MCF 10A (cell line): ENCODE results near the gene EXD3. TPM values are rescaled to one million over a fixed set of nuclear protein-coding genes. Genes with fewer than 3 reads are reported as not detected.
"Not testable (repeated sequence)": the region's sequence is repeated elsewhere in the genome, so short reads cannot be mapped to it uniquely, and the experiment has no call there.

Source experiments
- BruUV-seq: library from RNA; stranded (reverse); fragments of 400-500 nt; replicated peaks from 2 replicates; lab custom pipeline; 2021; lab: Mats Ljungman, UMichigan
- CTCF ChIA-PET: fragments of 300-600 bp; sonication (Branson Sonifier 250); formaldehyde crosslinking; extraction: SDS; loops from one replicate; lab custom pipeline; 2021; ENCODE audit warnings: antibody characterized with exemption, inconsistent platforms; lab: Yijun Ruan, JAX
- POLR2A ChIA-PET: fragments of 300-600, 350-650 bp; sonication (Branson Sonifier 250); formaldehyde crosslinking; extraction: SDS; loops from one replicate; lab custom pipeline; 2020; ENCODE audit warnings: antibody characterized with exemption, inconsistent platforms; lab: Yijun Ruan, JAX
- DNase-seq: peaks from one replicate; pipeline ENCODE4 v3.0.0-alpha.2; 2018; ENCODE audit not compliant: unreplicated experiment
- H3K27ac Mint-ChIP-seq: one replicate; pipeline ENCODE4 v1.8.0; 2022; ENCODE audit warnings: mild to moderate bottlenecking, low read depth, mixed read lengths; ENCODE audit not compliant: unreplicated experiment
- H3K27me3 Mint-ChIP-seq: one replicate; pipeline ENCODE4 v1.8.0; 2022; ENCODE audit warnings: mixed read lengths; ENCODE audit not compliant: insufficient read depth, unreplicated experiment
- H3K36me3 Mint-ChIP-seq: one replicate; pipeline ENCODE4 v1.8.0; 2022; ENCODE audit warnings: mild to moderate bottlenecking, moderate library complexity, mixed read lengths; ENCODE audit not compliant: insufficient read depth, unreplicated experiment
- H3K4me1 Mint-ChIP-seq: one replicate; pipeline ENCODE4 v1.8.0; 2022; ENCODE audit warnings: mixed read lengths; ENCODE audit not compliant: insufficient read depth, unreplicated experiment
- H3K4me3 Mint-ChIP-seq: one replicate; pipeline ENCODE4 v1.8.0; 2022; ENCODE audit warnings: mild to moderate bottlenecking, moderate library complexity, mixed read lengths; ENCODE audit not compliant: unreplicated experiment
- H3K9me3 Mint-ChIP-seq: one replicate; pipeline ENCODE4 v1.8.0; 2022; ENCODE audit warnings: mixed read lengths; ENCODE audit not compliant: unreplicated experiment
- CTCF ChIP-seq: fragments of 200-600 bp; IDR thresholded peaks from one replicate; pipeline ENCODE4 v1.8.0; 2022; ENCODE audit warnings: antibody characterized with exemption, mild to moderate bottlenecking; ENCODE audit not compliant: unreplicated experiment
- intact Hi-C: fragments of 100-400 bp; cut with micrococcal nuclease; formaldehyde crosslinking; loops from 2 replicates; pipeline ENCODE4 v1.14.1; 2022
- total RNA-seq: library from RNA; stranded (reverse); gene quantifications from 2 replicates; pipeline ENCODE4 v1.2.3, GENCODE V29; 2022

Gene EXD3
- total RNA-seq, 1 experiment from 2014 or later: 17.1 TPM

GRCh38 chr9:137336735-137337134 is 86.2 kb downstream of the EXD3 start:
- no peaks in the 10 kb centered on the region for H3K4me1 Mint-ChIP-seq
- H3K4me3 Mint-ChIP-seq: no peak overlapping the region
- no peak overlapping the region for H3K27ac Mint-ChIP-seq
- ChIA-PET POLR2A (no interaction called here), CTCF (interaction anchor here (0.6 to 0.9 kb wide), 3 partner anchors 59 to 168 kb away, joined by 3 read pairs; no protein-coding TSS in a partner anchor)
- intact Hi-C loops: no loop called here
- no peaks in the 10 kb centered on the region for H3K9me3 Mint-ChIP-seq
- no peaks in the 10 kb centered on the region for H3K27me3 Mint-ChIP-seq
- DNase-seq: no peak
- TF ChIP-seq CTCF: no peak
- BruUV-seq: no TSS peak
- H3K36me3 Mint-ChIP-seq: no peaks in the 10 kb centered on the region

GRCh38 chr9:137333016-137333671 is 89.8 kb downstream of the EXD3 start:
- Mint-ChIP-seq H3K4me1 (no peaks in the 10 kb centered on the region), H3K4me3 (no peak overlapping the region), H3K9me3 (no peaks in the 10 kb centered on the region), H3K27ac (no peak overlapping the region), H3K36me3 (peaks cover 8% of the 10 kb centered on the region), H3K27me3 (no peaks in the 10 kb centered on the region)
- POLR2A ChIA-PET: no interaction called here
- no TSS peak for BruUV-seq
- CTCF ChIA-PET: no interaction called here
- intact Hi-C loops: no loop called here
- TF ChIP-seq CTCF: no peak
- no peak for DNase-seq

- H3K27me3 Mint-ChIP-seq: no peaks in the 10 kb centered on the region
- H3K4me1 Mint-ChIP-seq: no peaks in the 10 kb centered on the region
- no peak for DNase-seq
- no peak overlapping the region for H3K4me3 Mint-ChIP-seq
- ChIA-PET CTCF (no interaction called here), POLR2A (no interaction called here)
- TF ChIP-seq CTCF: no peak
- no peaks in the 10 kb centered on the region for H3K9me3 Mint-ChIP-seq
- peaks cover 8% of the 10 kb centered on the region for H3K36me3 Mint-ChIP-seq
- H3K27ac Mint-ChIP-seq: no peak overlapping the region
- no TSS peak for BruUV-seq
- intact Hi-C loops: no loop called here
Measured at GRCh38 chr9:137331929-137332328, 91.0 kb downstream of the EXD3 start.

GRCh38 chr9:137330689-137331088 is 92.3 kb downstream of the EXD3 start:
- H3K36me3 Mint-ChIP-seq: peaks cover 8% of the 10 kb centered on the region
- DNase-seq: no peak
- H3K4me3 Mint-ChIP-seq: no peak overlapping the region
- H3K9me3 Mint-ChIP-seq: no peaks in the 10 kb centered on the region
- H3K27me3 Mint-ChIP-seq: no peaks in the 10 kb centered on the region
- H3K27ac Mint-ChIP-seq: no peak overlapping the region
- no peaks in the 10 kb centered on the region for H3K4me1 Mint-ChIP-seq
- intact Hi-C loops: no loop called here
- TF ChIP-seq CTCF: no peak
- ChIA-PET CTCF (interaction anchor here (0.6 kb wide), 2 partner anchors 15 to 175 kb away, joined by 3 read pairs; no protein-coding TSS in a partner anchor), POLR2A (no interaction called here)
- BruUV-seq: no TSS peak

- H3K4me3 Mint-ChIP-seq, DNase-seq, H3K9me3 Mint-ChIP-seq, H3K36me3 Mint-ChIP-seq, H3K27ac Mint-ChIP-seq, POLR2A ChIA-PET, H3K4me1 Mint-ChIP-seq, H3K27me3 Mint-ChIP-seq, intact Hi-C loops, BruUV-seq: not testable (repeated sequence)
- CTCF ChIA-PET: interaction anchor here (0.6 to 0.9 kb wide), 2 partner anchors 43 to 178 kb away, joined by 3 to 5 read pairs; no protein-coding TSS in a partner anchor
Measured at GRCh38 chr9:137329590-137329989, 93.4 kb downstream of the EXD3 start.

GRCh38 chr9:137327641-137328550 is 95.1 kb downstream of the EXD3 start:
- H3K4me3 Mint-ChIP-seq, H3K4me1 Mint-ChIP-seq, H3K27me3 Mint-ChIP-seq, H3K9me3 Mint-ChIP-seq, H3K36me3 Mint-ChIP-seq, BruUV-seq, H3K27ac Mint-ChIP-seq, CTCF ChIA-PET, DNase-seq, intact Hi-C loops, POLR2A ChIA-PET: not testable (repeated sequence)
